ENCODE measurements around the gene TESK1. TPM values are rescaled to one million over a fixed set of nuclear protein-coding genes. Genes with fewer than 3 reads are reported as not detected.

Gene TESK1
- total and polyA plus RNA-seq, 2 of the 8 experiments (the other 6 are each of a cell fraction or from before 2014, with no cell fraction given): 13.5 to 13.9 TPM

- TF ChIP-seq CHD7 (IDR thresholded peaks at IDR 0.05; ENCODE audit: insufficient replicate concordance, low read length) (no peak), SUZ12 (IDR thresholded peaks at IDR 0.05; ENCODE audit: low read length) (no peak), PHF8 (conservative IDR thresholded peaks at IDR 0.05; ENCODE audit: low read depth, low read length) (no peak), KDM4A (IDR thresholded peaks at IDR 0.05; ENCODE audit: low read depth, low read length, severe bottlenecking) (no peak), EZH2 (IDR thresholded peaks at IDR 0.05; ENCODE audit: low read depth, low read length, severe bottlenecking) (no peak), SP1 (IDR thresholded peaks at IDR 0.05; ENCODE audit: low read depth, low read length) (no peak), RAD21 (IDR thresholded peaks at IDR 0.05 in 1 of 2, conservative IDR thresholded peaks at IDR 0.05 in 1 of 2; ENCODE audit: low read depth in 2 of 2, low read length in 2 of 2) (no peak), GABPA (IDR thresholded peaks at IDR 0.05; ENCODE audit: borderline replicate concordance, insufficient read depth, low read length) (no peak), BCL11A (IDR thresholded peaks at IDR 0.05; ENCODE audit: low read depth in 2 of 2, low read length in 2 of 2) (no peak), MAX (IDR thresholded peaks at IDR 0.05) (no peak)
These were observed 30.4 kb upstream of the TESK1 start (continued) for GRCh38 chr9:35574578-35575122.
